Lower leg skin (tissue), 3 donors: ENCODE measurements around the gene MAD1L1.

Source experiments
- POLR2A ChIP-seq, 2 donors: fragments of 450-650 bp; IDR thresholded peaks; one replicate each; pipeline ENCODE4 v1.6.1; 2016 to 2017; ENCODE audit warnings: antibody characterized with exemption in 2 of 2, mild to moderate bottlenecking in 1 of 2, moderate library complexity in 1 of 2
- TF ChIP-seq, protein P1 (sequence below), 3 donors: fragments of 450-650 bp; IDR thresholded peaks; one replicate each; pipeline ENCODE4 v1.5.1; 2016; ENCODE audit warnings: antibody characterized with exemption in 3 of 3, mild to moderate bottlenecking in 3 of 3, moderate library complexity in 2 of 3

- TF ChIP-seq, protein P1, sequence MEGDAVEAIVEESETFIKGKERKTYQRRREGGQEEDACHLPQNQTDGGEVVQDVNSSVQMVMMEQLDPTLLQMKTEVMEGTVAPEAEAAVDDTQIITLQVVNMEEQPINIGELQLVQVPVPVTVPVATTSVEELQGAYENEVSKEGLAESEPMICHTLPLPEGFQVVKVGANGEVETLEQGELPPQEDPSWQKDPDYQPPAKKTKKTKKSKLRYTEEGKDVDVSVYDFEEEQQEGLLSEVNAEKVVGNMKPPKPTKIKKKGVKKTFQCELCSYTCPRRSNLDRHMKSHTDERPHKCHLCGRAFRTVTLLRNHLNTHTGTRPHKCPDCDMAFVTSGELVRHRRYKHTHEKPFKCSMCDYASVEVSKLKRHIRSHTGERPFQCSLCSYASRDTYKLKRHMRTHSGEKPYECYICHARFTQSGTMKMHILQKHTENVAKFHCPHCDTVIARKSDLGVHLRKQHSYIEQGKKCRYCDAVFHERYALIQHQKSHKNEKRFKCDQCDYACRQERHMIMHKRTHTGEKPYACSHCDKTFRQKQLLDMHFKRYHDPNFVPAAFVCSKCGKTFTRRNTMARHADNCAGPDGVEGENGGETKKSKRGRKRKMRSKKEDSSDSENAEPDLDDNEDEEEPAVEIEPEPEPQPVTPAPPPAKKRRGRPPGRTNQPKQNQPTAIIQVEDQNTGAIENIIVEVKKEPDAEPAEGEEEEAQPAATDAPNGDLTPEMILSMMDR (IDR thresholded peaks at IDR 0.05), result no peak
- TF ChIP-seq POLR2A (IDR thresholded peaks at IDR 0.05), result no peak
These were observed 374.1 kb downstream of the MAD1L1 start for GRCh38 chr7:1858435-1859265.
